Activated naive CD8-positive, alpha-beta T cell treated with anti-CD3 and anti-CD28 coated beads, Interleukin-2, amount 10 ng/mL, durations not matched to agents 7 days and 5 days (primary cell): ENCODE results near the gene TMEM38B. TPM values are rescaled to one million over a fixed set of nuclear protein-coding genes. Genes with fewer than 3 reads are reported as not detected.
A peak's percentile ranks its signal among the peaks of the same experiment; 100 is the strongest.
"Not testable (repeated sequence)": the region's sequence is repeated elsewhere in the genome, so short reads cannot be mapped to it uniquely, and the experiment has no call there.

Experiments
- ATAC-seq: fragments of 150-1000 bp; cut with Tn5 transposase; one replicate; pipeline ENCODE4 v1.10.0; 2021; ENCODE audit warnings: low read depth, moderate library complexity
- POLR2A ChIA-PET: fragments of 350-600 bp; sonication (Branson Sonifier 250); formaldehyde crosslinking; loops from one replicate; lab custom pipeline; 2021; ENCODE audit warnings: antibody characterized with exemption; lab: Charles Lee
- DNase-seq: peaks from one replicate; pipeline ENCODE4 v3.0.0; 2021
- H3K27ac Mint-ChIP-seq: one replicate; pipeline ENCODE4 v1.8.0; 2022; ENCODE audit warnings: mild to moderate bottlenecking, mixed read lengths
- H3K27me3 Mint-ChIP-seq: one replicate; pipeline ENCODE4 v1.8.0; 2022; ENCODE audit warnings: mild to moderate bottlenecking, moderate library complexity, mixed read lengths
- H3K36me3 Mint-ChIP-seq: one replicate; pipeline ENCODE4 v1.8.0; 2021; ENCODE audit warnings: mild to moderate bottlenecking, mixed read lengths
- H3K4me1 Mint-ChIP-seq: one replicate; pipeline ENCODE4 v1.8.0; 2021; ENCODE audit warnings: mixed read lengths
- H3K4me3 Mint-ChIP-seq: one replicate; pipeline ENCODE4 v1.8.0; 2022; ENCODE audit warnings: mild to moderate bottlenecking, moderate library complexity, mixed read lengths
- H3K9me3 Mint-ChIP-seq: one replicate; pipeline ENCODE4 v1.8.0; 2021; ENCODE audit warnings: mixed read lengths
- total RNA-seq, 2 experiments: library from RNA; stranded (reverse); gene quantifications; one replicate each; pipeline ENCODE4 v1.2.3, GENCODE V29; 2021

Gene TMEM38B
- total RNA-seq, 2 experiments from 2014 or later = 8.6 to 9.4 TPM

GRCh38 chr9:105694848-105695581, 674 bp downstream of the TMEM38B start:
- H3K36me3 Mint-ChIP-seq = no peaks in the 10 kb centered on the region
- DNase-seq (peak; percentile 68), ATAC-seq (peak; percentile 66)
- H3K4me1 Mint-ChIP-seq = peaks cover 12% of the 10 kb centered on the region
- H3K9me3 Mint-ChIP-seq = no peaks in the 10 kb centered on the region
- peaks cover 22% of the 10 kb centered on the region for H3K27me3 Mint-ChIP-seq
- H3K27ac Mint-ChIP-seq = peak overlapping the region; percentile 79
- POLR2A ChIA-PET = no interaction called here
- peak overlapping the region; percentile 89 for H3K4me3 Mint-ChIP-seq

GRCh38 chr9:105696219-105696793, 2.0 kb downstream of the TMEM38B start:
- Mint-ChIP-seq H3K9me3 (no peaks in the 10 kb centered on the region), H3K27me3 (peaks cover 20% of the 10 kb centered on the region), H3K4me1 (peaks cover 12% of the 10 kb centered on the region), H3K27ac (no peak overlapping the region), H3K4me3 (no peak overlapping the region), H3K36me3 (no peaks in the 10 kb centered on the region)
- ATAC-seq = no peak
- DNase-seq = no peak
- POLR2A ChIA-PET = no interaction called here

DNA sequence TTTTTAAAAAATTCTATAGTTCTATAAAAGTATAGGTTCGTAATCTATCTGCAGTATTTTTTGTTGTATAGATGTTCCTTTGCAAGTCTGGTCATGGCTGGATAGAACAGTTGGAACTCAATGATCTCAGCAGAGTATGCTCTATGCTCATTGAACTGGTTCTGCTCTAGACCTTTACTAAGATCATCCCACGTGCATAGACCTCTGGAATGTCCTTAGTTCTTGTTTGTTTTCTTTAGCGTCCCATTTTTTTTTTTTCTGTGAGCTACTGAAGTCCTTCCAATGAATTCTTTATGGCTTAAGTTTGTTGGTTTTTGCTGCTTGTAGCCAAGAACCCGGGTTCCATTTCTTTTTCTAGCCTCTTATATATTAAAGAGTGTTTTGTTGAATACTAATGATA, 3.5 kb downstream of the TMEM38B start:
- no peak for DNase-seq
- Mint-ChIP-seq H3K27ac (no peak overlapping the region), H3K9me3 (no peaks in the 10 kb centered on the region), H3K4me3 (no peak overlapping the region), H3K36me3 (no peaks in the 10 kb centered on the region), H3K27me3 (peaks cover 7% of the 10 kb centered on the region), H3K4me1 (peaks cover 12% of the 10 kb centered on the region)
- POLR2A ChIA-PET = no interaction called here
- ATAC-seq = no peak

GRCh38 chr9:105698348-105698870, 4.1 kb downstream of the TMEM38B start:
- H3K4me1 Mint-ChIP-seq = peaks cover 11% of the 10 kb centered on the region
- H3K4me3 Mint-ChIP-seq = no peak overlapping the region
- ATAC-seq (no peak), DNase-seq (no peak)
- no peaks in the 10 kb centered on the region for H3K36me3 Mint-ChIP-seq
- peaks cover 5% of the 10 kb centered on the region for H3K27me3 Mint-ChIP-seq
- no peaks in the 10 kb centered on the region for H3K9me3 Mint-ChIP-seq
- POLR2A ChIA-PET = no interaction called here
- H3K27ac Mint-ChIP-seq = no peak overlapping the region

GRCh38 chr9:105700668-105701067, 6.3 kb downstream of the TMEM38B start:
- Mint-ChIP-seq H3K36me3 (no peaks in the 10 kb centered on the region), H3K4me3 (no peak overlapping the region), H3K4me1 (peaks cover 1% of the 10 kb centered on the region), H3K27me3 (no peaks in the 10 kb centered on the region), H3K9me3 (no peaks in the 10 kb centered on the region), H3K27ac (no peak overlapping the region)
- ATAC-seq (no peak), DNase-seq (no peak)
- POLR2A ChIA-PET = no interaction called here

- Mint-ChIP-seq H3K27ac (no peak overlapping the region), H3K4me3 (no peak overlapping the region), H3K36me3 (peaks cover 1% of the 10 kb centered on the region), H3K9me3 (no peaks in the 10 kb centered on the region), H3K27me3 (no peaks in the 10 kb centered on the region), H3K4me1 (no peaks in the 10 kb centered on the region)
- POLR2A ChIA-PET = no interaction called here
- no peak for DNase-seq
- ATAC-seq = no peak
Observed at GRCh38 chr9:105701145-105701544, 6.8 kb downstream of the TMEM38B start.

GRCh38 chr9:105702207-105702606, 7.9 kb downstream of the TMEM38B start:
- no peaks in the 10 kb centered on the region for H3K4me1 Mint-ChIP-seq
- no peak overlapping the region for H3K4me3 Mint-ChIP-seq
- H3K27ac Mint-ChIP-seq = no peak overlapping the region
- DNase-seq = no peak
- POLR2A ChIA-PET = no interaction called here
- H3K27me3 Mint-ChIP-seq = no peaks in the 10 kb centered on the region
- H3K9me3 Mint-ChIP-seq = no peaks in the 10 kb centered on the region
- H3K36me3 Mint-ChIP-seq = peaks cover 2% of the 10 kb centered on the region
- ATAC-seq = no peak

DNA sequence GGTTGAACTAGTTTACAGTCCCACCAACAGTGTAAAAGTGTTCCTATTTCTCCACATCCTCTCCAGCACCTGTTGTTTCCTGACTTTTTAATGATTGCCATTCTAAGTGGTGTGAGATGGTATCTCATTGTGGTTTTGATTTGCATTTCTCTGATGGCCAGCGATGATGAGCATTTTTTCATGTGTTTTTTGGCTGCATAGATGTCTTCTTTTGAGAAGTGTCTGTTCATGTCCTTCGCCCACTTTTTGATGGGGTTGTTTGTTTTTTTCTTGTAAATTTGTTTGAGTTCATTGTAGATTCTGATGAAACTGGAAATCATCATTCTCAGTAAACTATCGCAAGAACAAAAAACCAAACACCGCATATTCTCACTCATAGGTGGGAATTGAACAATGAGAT, 9.3 kb downstream of the TMEM38B start:
- H3K27ac Mint-ChIP-seq, H3K9me3 Mint-ChIP-seq, DNase-seq, POLR2A ChIA-PET, H3K4me1 Mint-ChIP-seq, H3K4me3 Mint-ChIP-seq, H3K27me3 Mint-ChIP-seq, ATAC-seq, H3K36me3 Mint-ChIP-seq: not testable (repeated sequence)

DNA sequence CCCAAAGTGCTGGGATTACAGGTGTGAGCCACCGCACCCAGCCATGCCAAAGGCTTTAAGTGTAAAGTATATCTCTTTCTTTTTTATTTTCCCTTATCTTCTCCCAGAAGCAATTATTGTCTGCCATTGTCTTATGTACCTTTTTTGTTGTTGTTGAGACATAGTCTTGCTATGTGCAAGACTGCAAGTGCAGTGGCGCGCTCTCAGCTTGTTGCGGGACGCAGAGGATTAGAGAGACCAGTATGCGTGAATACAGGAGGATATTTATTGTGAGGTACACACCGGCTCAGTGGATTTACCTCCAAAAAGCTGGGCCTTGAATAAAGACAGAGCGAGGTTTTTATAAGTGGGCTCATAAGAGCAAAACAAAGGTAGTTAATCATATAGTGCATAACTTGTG, 11.8 kb downstream of the TMEM38B start:
- Mint-ChIP-seq H3K4me3 (no peak overlapping the region), H3K27ac (no peak overlapping the region), H3K4me1 (peaks cover 6% of the 10 kb centered on the region), H3K9me3 (no peaks in the 10 kb centered on the region), H3K36me3 (peaks cover 4% of the 10 kb centered on the region), H3K27me3 (no peaks in the 10 kb centered on the region)
- DNase-seq (no peak), ATAC-seq (no peak)
- POLR2A ChIA-PET = no interaction called here

DNA sequence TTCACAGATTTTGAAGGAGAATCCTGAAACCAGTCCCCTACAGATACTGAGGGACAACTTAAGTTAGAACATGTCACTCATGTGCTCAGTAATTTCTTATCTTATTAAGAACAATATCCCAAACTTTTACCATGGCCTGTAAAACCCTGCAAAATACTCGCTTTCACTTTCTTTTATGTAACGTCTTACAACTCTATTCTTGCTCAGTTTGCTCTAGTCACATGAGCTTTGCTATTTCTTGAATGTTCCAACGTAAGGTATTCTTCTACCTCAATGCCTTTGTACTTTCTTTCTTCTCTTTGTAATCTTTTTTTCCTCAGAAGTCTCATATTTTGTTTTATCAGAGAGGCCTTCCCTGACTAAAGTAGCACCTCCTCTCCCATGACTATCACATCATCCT, 14.1 kb downstream of the TMEM38B start:
- Mint-ChIP-seq H3K4me1 (peaks cover 6% of the 10 kb centered on the region), H3K27me3 (no peaks in the 10 kb centered on the region), H3K4me3 (peak overlapping the region; percentile 81), H3K36me3 (peaks cover 4% of the 10 kb centered on the region), H3K9me3 (no peaks in the 10 kb centered on the region), H3K27ac (peak overlapping the region; percentile 88)
- POLR2A ChIA-PET = no interaction called here
- ATAC-seq (no peak), DNase-seq (no peak)

GRCh38 chr9:105710638-105711037, 16.3 kb downstream of the TMEM38B start:
- POLR2A ChIA-PET = no interaction called here
- Mint-ChIP-seq H3K27me3 (no peaks in the 10 kb centered on the region), H3K27ac (no peak overlapping the region), H3K4me1 (peaks cover 6% of the 10 kb centered on the region), H3K36me3 (peaks cover 4% of the 10 kb centered on the region), H3K9me3 (no peaks in the 10 kb centered on the region), H3K4me3 (no peak overlapping the region)
- no peak for ATAC-seq
- DNase-seq = no peak

DNA sequence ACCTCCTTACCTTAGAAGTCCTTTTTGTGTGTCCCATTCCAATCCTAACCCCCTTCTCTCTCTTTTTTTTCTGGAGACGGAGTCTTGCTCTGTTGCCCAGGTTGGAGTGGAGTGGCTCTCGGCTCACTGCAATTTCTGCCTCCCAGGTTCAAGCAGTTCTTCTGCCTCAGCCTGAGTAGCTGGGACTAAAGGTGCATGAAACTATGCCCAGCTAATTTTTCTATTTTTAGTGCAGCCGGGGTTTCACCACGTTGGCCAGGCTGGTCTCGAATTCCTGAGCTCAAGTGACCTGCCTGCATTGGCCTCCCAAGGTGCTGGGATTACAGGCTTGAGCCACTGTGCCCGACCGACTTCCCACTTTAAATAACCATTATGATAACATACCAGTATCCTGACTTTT, 17.5 kb downstream of the TMEM38B start:
- POLR2A ChIA-PET = no interaction called here
- no peaks in the 10 kb centered on the region for H3K9me3 Mint-ChIP-seq
- no peaks in the 10 kb centered on the region for H3K27me3 Mint-ChIP-seq
- no peak overlapping the region for H3K4me3 Mint-ChIP-seq
- peaks cover 6% of the 10 kb centered on the region for H3K4me1 Mint-ChIP-seq
- H3K36me3 Mint-ChIP-seq = peaks cover 2% of the 10 kb centered on the region
- ATAC-seq = no peak
- DNase-seq = no peak
- no peak overlapping the region for H3K27ac Mint-ChIP-seq

DNA sequence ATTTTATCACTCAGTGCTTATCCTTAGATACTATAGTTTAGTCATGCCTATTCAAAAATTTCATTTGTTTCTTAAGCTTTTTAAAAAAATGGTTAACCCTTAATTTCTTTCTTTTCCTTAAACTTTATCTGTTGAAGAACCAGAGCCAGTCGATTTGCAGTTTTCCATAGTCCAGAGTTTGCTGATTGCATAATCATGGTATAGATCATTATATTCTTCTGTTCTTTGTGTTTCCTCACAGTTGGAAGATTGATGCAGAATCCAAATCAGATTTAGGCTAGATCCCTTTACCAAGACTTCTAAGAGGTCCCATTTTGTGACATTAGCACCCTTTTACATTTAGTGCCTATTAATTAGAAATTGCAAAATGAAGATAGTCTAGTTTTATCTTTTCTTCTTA, 18.0 kb downstream of the TMEM38B start:
- Mint-ChIP-seq H3K27me3 (no peaks in the 10 kb centered on the region), H3K36me3 (peaks cover 2% of the 10 kb centered on the region), H3K4me3 (no peak overlapping the region), H3K4me1 (peaks cover 6% of the 10 kb centered on the region), H3K27ac (no peak overlapping the region), H3K9me3 (no peaks in the 10 kb centered on the region)
- DNase-seq = no peak
- POLR2A ChIA-PET = no interaction called here
- no peak for ATAC-seq

DNA sequence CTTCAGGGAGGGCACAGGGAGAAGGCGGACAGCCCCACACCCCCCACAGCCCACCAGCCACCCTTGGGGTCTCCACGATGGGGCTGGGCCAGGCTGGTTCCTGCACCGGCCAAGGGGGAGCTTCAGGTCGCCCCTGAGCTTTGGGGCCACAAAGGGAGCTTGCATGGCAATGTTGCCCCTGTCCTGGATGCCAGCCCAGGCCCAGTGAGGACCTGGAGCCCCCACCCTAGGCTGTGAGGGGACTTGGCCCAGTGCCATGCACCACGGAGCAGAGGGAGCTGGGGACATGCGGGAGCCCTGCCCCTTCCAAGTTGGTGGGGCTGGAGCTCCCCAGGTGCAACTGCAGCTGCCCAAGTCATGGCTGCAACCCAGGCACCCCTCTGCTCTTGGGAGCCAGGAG, 18.4 kb downstream of the TMEM38B start:
- peaks cover 2% of the 10 kb centered on the region for H3K36me3 Mint-ChIP-seq
- ATAC-seq (no peak), DNase-seq (no peak)
- H3K9me3 Mint-ChIP-seq = no peaks in the 10 kb centered on the region
- no peak overlapping the region for H3K4me3 Mint-ChIP-seq
- H3K4me1 Mint-ChIP-seq = peaks cover 6% of the 10 kb centered on the region
- H3K27me3 Mint-ChIP-seq = no peaks in the 10 kb centered on the region
- H3K27ac Mint-ChIP-seq = no peak overlapping the region
- POLR2A ChIA-PET = no interaction called here
